Activated T-helper 1 cell treated with Interleukin-2 at 50 U/mL for 16 hours (primary cell): ENCODE data around the gene TFE3.

ENCODE experiments used
- DNase-seq: peaks from one replicate; pipeline ENCODE4 v3.0.0-alpha.2; 2020; ENCODE audit warnings: low read depth

Gene TFE3

DNA sequence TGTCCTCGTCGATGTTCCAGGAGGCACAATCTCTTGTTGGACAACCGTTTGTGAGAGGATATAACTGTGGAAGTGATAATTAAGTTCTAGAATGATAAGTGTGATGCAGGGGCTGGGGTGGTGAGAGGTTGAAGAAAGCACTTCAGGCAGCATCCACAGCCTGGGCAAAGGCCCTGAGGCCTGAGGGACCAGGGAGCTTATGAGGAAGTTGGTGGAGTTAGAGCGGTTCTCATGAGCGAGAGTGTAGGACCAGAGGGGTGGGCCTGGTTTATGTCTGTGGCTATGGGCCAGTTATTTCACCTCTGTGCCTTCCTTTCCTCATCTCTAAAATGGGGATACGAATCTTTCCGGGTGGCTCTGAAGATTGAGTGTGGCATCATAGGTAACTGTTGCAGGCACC lies 18.3 kb upstream of the TFE3 start:
- no peak for DNase-seq

GRCh38 chrX:49060914-49061313 lies 17.8 kb upstream of the TFE3 start:
- no peak for DNase-seq

GRCh38 chrX:49059681-49060085 lies 16.5 kb upstream of the TFE3 start:
- DNase-seq, result no peak

GRCh38 chrX:49059201-49059600 lies 16.0 kb upstream of the TFE3 start:
- no peak for DNase-seq

DNA sequence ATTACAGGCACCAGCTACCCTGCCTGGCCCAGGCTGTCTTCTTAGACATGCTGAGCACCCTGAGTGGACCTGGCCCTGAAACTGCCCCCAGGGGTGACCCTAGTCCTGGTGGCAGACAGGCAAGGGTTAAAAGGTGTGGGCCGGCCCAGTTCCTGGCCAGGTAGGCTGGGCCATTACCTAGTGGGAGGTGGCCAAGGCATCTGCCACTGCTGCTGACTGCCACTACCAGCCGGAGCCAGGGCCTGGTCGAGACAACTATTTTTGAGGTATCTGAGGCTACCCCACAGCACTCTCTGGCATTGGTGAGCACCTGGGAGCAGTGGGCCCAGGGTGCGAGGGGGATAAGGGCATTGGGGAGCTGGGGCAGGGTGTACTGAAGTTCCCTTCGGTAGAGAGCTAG lies 15.6 kb upstream of the TFE3 start, which contains the start of gene CCDC120:
CCDC120 (plus strand) TSS at position 206 of the 400 bp plus-strand sequence. CDS start 3,043 bp downstream, outside the sequence.
- DNase-seq, result no peak

- DNase-seq, result no peak
Measured at GRCh38 chrX:49054073-49054762, 11.1 kb upstream of the TFE3 start.

GRCh38 chrX:49053223-49054072 lies 10.3 kb upstream of the TFE3 start:
- peak; percentile 38 for DNase-seq

GRCh38 chrX:49043987-49044281 lies 777 bp upstream of the TFE3 start:
- no peak for DNase-seq

DNA sequence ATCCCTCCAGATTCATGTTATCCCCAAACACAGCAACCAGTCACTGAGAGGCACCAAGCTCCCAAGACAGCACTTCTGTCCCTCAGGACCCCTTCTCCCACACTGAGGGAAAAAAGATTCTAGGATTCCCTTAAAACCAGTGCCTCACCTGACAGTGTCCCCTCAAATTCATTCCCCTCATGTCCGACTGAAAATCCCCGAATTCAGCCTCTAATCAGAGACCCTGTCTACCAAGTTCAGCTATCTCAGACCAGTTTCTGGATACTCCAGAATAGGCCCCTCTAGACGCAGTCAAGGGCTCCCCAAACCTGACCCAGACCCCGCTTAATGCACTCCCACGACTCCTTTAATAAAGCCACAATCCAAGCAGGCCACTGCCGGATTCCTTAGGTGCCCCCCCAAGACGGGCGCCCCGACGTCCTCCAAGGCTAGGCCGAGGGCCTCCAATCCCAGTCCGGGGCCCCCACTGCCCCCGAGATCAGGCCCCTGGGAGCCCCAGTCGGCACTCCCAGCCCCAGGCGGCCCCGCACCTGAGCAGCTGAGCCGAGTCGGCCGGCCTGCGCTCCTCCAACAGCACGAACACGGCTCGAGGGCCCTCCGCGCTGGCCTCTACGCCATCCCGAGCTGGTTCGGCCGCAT lies 457 bp downstream of the TFE3 start:
- DNase-seq, result no peak

DNA sequence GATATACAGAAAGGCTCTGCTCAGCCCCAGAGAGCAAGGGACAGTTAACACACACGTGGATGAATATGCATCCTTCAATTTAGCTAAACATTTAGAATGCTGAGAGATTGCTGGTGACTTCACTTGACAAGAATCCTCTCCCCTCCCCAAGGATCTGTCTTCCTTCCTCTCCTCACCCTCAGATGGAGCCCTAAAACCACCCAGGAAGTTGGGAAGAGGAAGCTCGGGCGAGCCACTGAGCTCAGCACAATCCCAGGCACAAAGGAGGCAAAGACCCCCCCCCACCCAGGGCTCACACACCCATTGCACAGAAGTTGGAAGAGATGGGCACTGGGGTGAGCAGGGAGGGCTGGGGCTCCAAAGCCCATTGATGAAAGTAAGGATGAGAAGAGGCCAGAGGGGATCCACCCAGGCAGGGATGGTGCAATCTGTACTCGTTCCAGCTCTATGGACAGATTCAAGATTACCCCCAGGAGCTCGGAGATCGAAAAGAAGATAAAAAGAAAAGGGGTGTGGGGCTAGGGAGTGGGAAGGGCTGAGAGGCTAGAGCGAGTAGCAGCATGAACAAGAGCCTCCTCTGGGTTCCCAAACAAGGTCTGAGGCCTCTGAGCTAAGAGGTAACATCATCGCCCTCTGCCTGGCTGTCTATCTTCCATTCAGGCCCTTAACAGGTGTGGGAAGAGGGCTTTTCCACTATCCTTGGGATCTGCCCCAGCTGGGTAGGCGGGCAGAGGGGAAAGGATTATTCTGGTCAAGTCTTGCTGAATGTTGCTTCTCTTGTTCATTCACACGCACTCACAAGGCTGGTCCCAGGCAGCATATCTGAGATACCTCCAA lies 1.2 kb downstream of the TFE3 start:
- no peak for DNase-seq

DNA sequence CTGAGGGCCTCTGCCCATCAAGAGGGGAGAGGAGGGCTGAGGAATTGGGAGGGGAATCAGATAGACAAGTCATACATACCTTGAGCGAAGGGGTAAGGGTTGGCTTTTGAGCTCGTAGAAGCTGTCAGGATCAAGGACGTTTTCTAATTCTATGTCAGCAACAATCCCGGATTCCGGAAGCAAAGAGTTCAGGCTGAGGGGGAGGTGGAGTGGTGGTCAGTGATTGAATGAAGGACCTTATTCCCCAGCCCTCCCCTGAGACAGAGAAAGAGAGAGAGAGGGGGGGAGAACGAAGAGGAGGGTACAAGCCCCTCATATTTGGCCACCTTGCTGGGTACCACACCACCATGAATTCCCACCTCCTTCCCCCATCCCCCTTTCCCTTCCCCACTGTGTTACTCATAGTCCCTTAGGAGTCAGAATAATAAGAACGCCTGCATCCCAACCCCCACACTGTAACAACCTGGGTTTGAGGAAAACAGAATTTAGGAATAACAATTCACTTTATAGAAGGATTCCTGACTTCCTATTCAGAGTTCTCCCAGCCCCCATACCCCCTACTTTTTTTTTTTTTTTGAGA lies 2.7 kb downstream of the TFE3 start:
- DNase-seq, result no peak

DNA sequence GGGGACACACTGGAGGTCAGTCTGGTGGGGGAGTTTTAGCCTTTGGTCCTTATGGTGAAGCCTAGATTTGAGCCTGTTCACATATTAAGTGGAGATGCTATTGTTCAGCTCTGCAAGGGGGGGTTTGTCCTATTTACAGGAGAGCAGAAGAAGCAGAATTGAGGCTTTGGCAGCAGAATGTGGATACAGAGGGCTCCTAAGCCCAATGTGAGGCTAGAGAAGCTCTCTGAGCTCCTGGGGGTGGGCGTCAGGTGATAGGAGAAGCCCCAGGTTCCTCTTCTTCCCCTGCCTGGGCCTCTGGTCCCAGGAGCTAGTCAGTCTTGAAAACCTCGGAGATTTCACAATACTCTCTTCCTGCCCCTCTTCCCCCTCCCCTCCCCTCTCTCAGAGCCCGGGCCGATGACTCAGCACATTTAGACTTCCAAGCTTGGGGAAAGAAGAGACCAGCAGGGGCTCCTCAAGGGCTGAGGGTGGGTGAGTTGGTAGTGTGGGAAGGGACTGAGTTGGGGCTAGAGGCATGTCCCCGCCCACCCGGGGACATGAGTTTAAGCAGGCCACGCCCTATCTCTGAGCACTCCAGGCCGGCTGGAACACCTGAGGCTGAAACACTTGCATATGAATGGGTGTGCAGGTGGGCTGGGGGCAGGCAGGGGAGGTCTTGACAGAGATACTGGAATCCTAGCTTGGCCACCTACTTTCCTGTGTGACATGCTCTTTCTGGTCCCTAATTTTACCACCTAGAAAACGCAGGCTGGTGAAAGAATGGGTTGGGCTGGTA lies 3.4 kb downstream of the TFE3 start:
- peak; percentile 9 for DNase-seq

GRCh38 chrX:49037883-49038475 lies 5.2 kb downstream of the TFE3 start:
- DNase-seq, result no peak

GRCh38 chrX:49030283-49030682 lies 12.9 kb downstream of the TFE3 start:
- no peak for DNase-seq

DNA sequence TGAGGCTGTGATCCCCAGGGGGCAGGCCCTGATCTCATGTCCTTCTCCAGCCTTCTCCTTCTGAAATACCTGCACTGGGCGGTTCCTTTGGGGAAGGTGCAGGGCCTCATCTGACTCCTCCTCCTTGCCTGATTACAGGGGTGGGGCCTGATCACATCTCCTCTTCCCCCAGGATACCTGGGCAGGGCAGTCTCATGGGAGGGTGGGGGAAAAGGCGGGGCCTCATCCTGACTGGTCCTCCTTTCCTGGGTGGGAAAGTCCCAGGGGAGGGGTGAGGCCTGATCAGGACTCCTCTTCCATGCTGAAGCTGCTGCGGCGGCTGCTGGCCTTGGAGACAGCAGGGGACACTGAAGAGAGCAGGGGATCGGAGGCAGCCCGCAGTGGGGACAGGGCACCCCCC lies 13.3 kb downstream of the TFE3 start:
- no peak for DNase-seq

DNA sequence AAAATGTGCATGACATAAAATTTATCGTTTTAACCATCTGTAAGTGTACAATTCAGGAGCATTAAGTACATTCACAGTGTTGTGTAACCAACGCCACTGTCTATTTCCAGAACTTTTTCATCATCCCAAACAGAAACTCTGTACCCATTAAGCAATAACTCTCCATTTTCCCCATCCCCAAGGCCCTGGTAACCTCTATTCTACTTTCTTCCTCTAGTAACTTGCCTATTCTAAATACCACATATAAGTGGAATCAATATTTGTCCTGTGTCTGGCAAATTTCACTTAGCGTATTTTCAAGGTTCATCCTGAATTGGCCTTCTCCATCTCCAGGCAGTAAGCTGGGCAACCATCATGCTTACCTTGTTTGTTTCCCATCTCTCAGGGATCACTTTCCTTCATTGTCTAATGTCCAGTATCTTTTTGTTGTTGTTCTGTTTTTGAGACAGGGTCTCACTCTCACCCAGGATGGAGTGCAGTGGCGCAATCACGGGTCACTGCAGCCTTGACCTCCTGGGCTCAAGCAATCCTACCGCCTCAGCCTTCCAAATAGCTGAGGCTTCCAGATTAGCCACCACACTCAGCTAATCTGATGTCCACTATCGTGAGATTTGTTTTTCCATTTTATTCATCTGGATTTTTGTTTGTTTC lies 23.4 kb downstream of the TFE3 start:
- DNase-seq, result no peak

GRCh38 chrX:49019050-49019449 lies 24.1 kb downstream of the TFE3 start:
- no peak for DNase-seq

DNA sequence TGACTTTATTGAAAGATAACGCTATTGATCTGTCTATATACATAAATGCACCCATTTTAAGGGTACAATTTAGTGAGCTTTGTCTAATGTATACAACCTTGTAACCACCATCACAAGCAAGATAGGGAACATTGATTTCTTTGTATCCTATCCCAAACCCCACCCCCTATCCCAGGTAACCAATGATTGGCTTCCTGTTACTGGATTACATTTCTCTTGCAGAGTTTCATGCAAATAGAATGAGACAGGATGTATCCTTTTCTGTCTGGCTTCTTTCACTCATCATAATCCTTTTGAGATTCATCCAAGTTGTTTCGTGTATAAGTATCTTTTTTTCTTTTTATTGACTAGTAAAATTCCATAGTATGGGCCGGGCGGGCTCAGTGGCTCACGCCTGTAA lies 39.5 kb downstream of the TFE3 start:
- DNase-seq, result no peak

GRCh38 chrX:49002091-49002935 lies 40.8 kb downstream of the TFE3 start, which contains the start of gene GRIPAP1:
Gene GRIPAP1, minus strand, starts transcription at chrX:49002264. Its CDS starts 35 bp downstream, at chrX:49002229.
- DNase-seq, result peak; percentile 57
